ENCODE data around the gene PRR23E.

GRCh38 chr3:127165694-127166485 lies 27.0 kb upstream of the PRR23E start:
- TF ChIP-seq CTCF (conservative IDR thresholded peaks at IDR 0.05; ENCODE audit: low read depth, low read length) (no peak), EZH2 (IDR thresholded peaks at IDR 0.05; ENCODE audit: low read length, unreplicated experiment) (no peak), EZH2phosphoT487 (IDR thresholded peaks at IDR 0.05; ENCODE audit: borderline replicate concordance, low read length) (no peak)

Measured in PC-3 (cell line).